Activated CD8-positive, alpha-beta memory T cell treated with anti-CD3 and anti-CD28 coated beads, Interleukin-2, amount 50 U/mL, for 24 hours (primary cell): Measurements from ENCODE around the gene KHDRBS2.
"Not testable (repeated sequence)": the region's sequence is repeated elsewhere in the genome, so short reads cannot be mapped to it uniquely, and the experiment has no call there.

Experiments used
- DNase-seq: peaks from one replicate; pipeline ENCODE4 v3.0.0-alpha.2; 2020; ENCODE audit errors: extremely low read depth

The KHDRBS2 gene

GRCh38 chr6:61868507-61869080 lies 417.4 kb downstream of the KHDRBS2 start:
- no peak for DNase-seq

GRCh38 chr6:61867635-61868034 lies 418.4 kb downstream of the KHDRBS2 start:
- no peak for DNase-seq

GRCh38 chr6:61857541-61857940 lies 428.5 kb downstream of the KHDRBS2 start:
- DNase-seq, result no peak

GRCh38 chr6:61841958-61842357 lies 444.1 kb downstream of the KHDRBS2 start:
- DNase-seq, result no peak

GRCh38 chr6:61835237-61835636 lies 450.8 kb downstream of the KHDRBS2 start:
- DNase-seq, result no peak

GRCh38 chr6:61833176-61833755 lies 452.8 kb downstream of the KHDRBS2 start:
- DNase-seq, result no peak

GRCh38 chr6:61817716-61818115 lies 468.3 kb downstream of the KHDRBS2 start:
- no peak for DNase-seq

- no peak for DNase-seq
Measured at GRCh38 chr6:61810047-61810446, 476.0 kb downstream of the KHDRBS2 start.

GRCh38 chr6:61809004-61809595 lies 476.9 kb downstream of the KHDRBS2 start:
- no peak for DNase-seq

GRCh38 chr6:61787998-61788397 lies 498.0 kb downstream of the KHDRBS2 start:
- DNase-seq, result no peak

- not testable (repeated sequence) for DNase-seq
Measured at GRCh38 chr6:61769446-61769845, 516.6 kb downstream of the KHDRBS2 start.

- no peak for DNase-seq
Measured at GRCh38 chr6:61755739-61756138, 530.3 kb downstream of the KHDRBS2 start.

GRCh38 chr6:61751986-61752385 lies 534.0 kb downstream of the KHDRBS2 start:
- DNase-seq, result no peak

- DNase-seq, result no peak
Measured at GRCh38 chr6:61745994-61746393, 540.0 kb downstream of the KHDRBS2 start.

GRCh38 chr6:61711849-61712248 lies 574.2 kb downstream of the KHDRBS2 start:
- DNase-seq, result no peak

GRCh38 chr6:61688165-61688564 lies 597.9 kb downstream of the KHDRBS2 start:
- DNase-seq, result no peak

GRCh38 chr6:61682562-61682961 lies 603.5 kb downstream of the KHDRBS2 start:
- no peak for DNase-seq

- no peak for DNase-seq
Measured at GRCh38 chr6:61679625-61680024, 606.4 kb downstream of the KHDRBS2 start.

- no peak for DNase-seq
Measured at GRCh38 chr6:61675734-61676133, 610.3 kb downstream of the KHDRBS2 start.

- no peak for DNase-seq
Measured at GRCh38 chr6:61649845-61650244, 636.2 kb downstream of the KHDRBS2 start.

GRCh38 chr6:61640463-61640862 lies 645.6 kb downstream of the KHDRBS2 start:
- DNase-seq, result no peak
